Eye (tissue), 1 donor: Measurements from ENCODE around the gene CEP295NL.
"Not testable (repeated sequence)": the region's sequence is repeated elsewhere in the genome, so short reads cannot be mapped to it uniquely, and the experiment has no call there.

ENCODE experiments used
- DNase-seq: peaks from one replicate; pipeline ENCODE4 v3.0.0-alpha.2; 2015

CEP295NL gene

GRCh38 chr17:78903101-78903779 lies at the start of gene CEP295NL:
Gene CEP295NL, minus strand, starts transcription at chr17:78903201. Its CDS starts 1,373 bp downstream, at chr17:78901828.
- peak; percentile 95 for DNase-seq

GRCh38 chr17:78952706-78953105 lies 49.7 kb upstream of the CEP295NL start:
- DNase-seq: no peak

- DNase-seq: peak; percentile 69
Measured at GRCh38 chr17:78951967-78952551, 49.1 kb upstream of the CEP295NL start.

GRCh38 chr17:78950870-78951269 lies 47.9 kb upstream of the CEP295NL start:
- no peak for DNase-seq

- DNase-seq: no peak
Measured at GRCh38 chr17:78947235-78948149, 44.5 kb upstream of the CEP295NL start.

GRCh38 chr17:78946631-78947030 lies 43.6 kb upstream of the CEP295NL start:
- DNase-seq: no peak

GRCh38 chr17:78946131-78946530 lies 43.1 kb upstream of the CEP295NL start:
- no peak for DNase-seq

GRCh38 chr17:78945455-78945854 lies 42.5 kb upstream of the CEP295NL start:
- DNase-seq: not testable (repeated sequence)

GRCh38 chr17:78944956-78945355 lies 42.0 kb upstream of the CEP295NL start:
- no peak for DNase-seq

- DNase-seq: no peak
Measured at GRCh38 chr17:78944026-78944425, 41.0 kb upstream of the CEP295NL start.

- DNase-seq: no peak
Measured at GRCh38 chr17:78940708-78941107, 37.7 kb upstream of the CEP295NL start.

GRCh38 chr17:78940258-78940657 lies 37.3 kb upstream of the CEP295NL start:
- DNase-seq: no peak

GRCh38 chr17:78939615-78940014 lies 36.6 kb upstream of the CEP295NL start:
- no peak for DNase-seq

- no peak for DNase-seq
Measured at GRCh38 chr17:78937561-78937960, 34.6 kb upstream of the CEP295NL start.

GRCh38 chr17:78935419-78936323 lies 32.7 kb upstream of the CEP295NL start:
- peak; percentile 85 for DNase-seq

GRCh38 chr17:78934681-78935418 lies 31.8 kb upstream of the CEP295NL start:
- DNase-seq: no peak

- DNase-seq: peak; percentile 94
Measured at GRCh38 chr17:78933959-78934568, 31.1 kb upstream of the CEP295NL start.

- DNase-seq: peak; percentile 45
Measured at GRCh38 chr17:78933025-78933958, 30.3 kb upstream of the CEP295NL start.

GRCh38 chr17:78929908-78930775 lies 27.1 kb upstream of the CEP295NL start:
- DNase-seq: no peak
